Stimulated activated CD4-positive, alpha-beta T cell treated with anti-CD3 and anti-CD28 coated beads, Interleukin-2, amount 100 ng/mL, for 24 hours (primary cell): ENCODE measurements around the gene TMEM43.
A peak's percentile ranks its signal among the peaks of the same experiment; 100 is the strongest.
"Not testable (repeated sequence)": the region's sequence is repeated elsewhere in the genome, so short reads cannot be mapped to it uniquely, and the experiment has no call there.

Source experiments
- DNase-seq, 2 donors: peaks; one replicate each; pipeline ENCODE4 v3.0.0-alpha.2; 2020

TMEM43 gene, protein sequence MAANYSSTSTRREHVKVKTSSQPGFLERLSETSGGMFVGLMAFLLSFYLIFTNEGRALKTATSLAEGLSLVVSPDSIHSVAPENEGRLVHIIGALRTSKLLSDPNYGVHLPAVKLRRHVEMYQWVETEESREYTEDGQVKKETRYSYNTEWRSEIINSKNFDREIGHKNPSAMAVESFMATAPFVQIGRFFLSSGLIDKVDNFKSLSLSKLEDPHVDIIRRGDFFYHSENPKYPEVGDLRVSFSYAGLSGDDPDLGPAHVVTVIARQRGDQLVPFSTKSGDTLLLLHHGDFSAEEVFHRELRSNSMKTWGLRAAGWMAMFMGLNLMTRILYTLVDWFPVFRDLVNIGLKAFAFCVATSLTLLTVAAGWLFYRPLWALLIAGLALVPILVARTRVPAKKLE

GRCh38 chr3:14124615-14125192 is at the start of gene TMEM43, which contains the start of gene CHCHD4:
Gene TMEM43, plus strand, starts transcription at chr3:14125052. Its CDS starts 142 bp downstream, at chr3:14125194.
Gene CHCHD4, minus strand, starts transcription at chr3:14124870. Its CDS starts 194 bp downstream, at chr3:14124676.
- peak; percentile 96 to 98 for DNase-seq

GRCh38 chr3:14075233-14075632 is 49.6 kb upstream of the TMEM43 start:
- DNase-seq: not testable (repeated sequence)

DNA sequence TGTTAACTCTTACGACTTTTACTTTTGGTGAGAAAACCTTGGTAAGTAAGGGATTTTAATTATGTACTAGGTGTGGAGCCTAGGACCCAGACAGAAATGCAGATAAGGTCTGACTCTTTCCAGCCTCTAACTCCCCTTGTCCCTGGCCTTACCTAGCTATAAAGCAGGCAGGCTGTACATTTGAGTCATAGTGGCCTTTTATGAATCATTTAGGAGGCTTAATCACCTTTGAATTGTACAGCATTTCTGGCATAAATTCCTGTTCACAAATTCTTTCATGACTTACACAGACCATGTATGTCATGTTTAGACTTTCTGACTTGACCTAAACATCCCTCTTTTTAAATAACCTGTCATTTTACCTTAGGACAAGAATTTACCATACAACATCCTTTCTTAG is 47.5 kb upstream of the TMEM43 start:
- DNase-seq: no peak

- peak; percentile 19 to 30 for DNase-seq
Observed at GRCh38 chr3:14082108-14082657, 42.7 kb upstream of the TMEM43 start.

- DNase-seq: not testable (repeated sequence)
Observed at GRCh38 chr3:14087461-14087860, 37.4 kb upstream of the TMEM43 start.

DNA sequence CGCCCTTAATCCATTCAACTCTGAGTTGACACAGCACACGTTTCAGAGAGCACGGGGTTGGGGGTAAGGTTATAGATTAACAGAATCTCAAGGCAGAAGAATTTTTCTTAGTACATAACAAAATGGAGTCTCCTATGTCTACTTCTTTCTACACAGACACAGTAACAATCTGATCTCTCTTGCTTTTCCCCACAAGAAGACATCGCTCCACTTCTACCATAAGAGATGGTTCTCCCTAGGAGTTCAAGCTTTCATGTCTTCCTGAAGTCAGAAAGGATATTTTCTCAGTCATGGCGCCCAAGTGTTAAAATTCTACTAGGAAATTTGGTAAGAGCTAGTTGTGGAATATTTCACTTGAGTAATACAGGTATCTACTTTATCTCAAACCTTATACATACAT is 32.9 kb upstream of the TMEM43 start:
- DNase-seq: not testable (repeated sequence)

- DNase-seq: no peak
Observed at GRCh38 chr3:14092464-14092863, 32.4 kb upstream of the TMEM43 start.

- DNase-seq: no peak
Observed at GRCh38 chr3:14093831-14094230, 31.0 kb upstream of the TMEM43 start.

- DNase-seq: no peak
Observed at GRCh38 chr3:14096742-14097141, 28.1 kb upstream of the TMEM43 start.

DNA sequence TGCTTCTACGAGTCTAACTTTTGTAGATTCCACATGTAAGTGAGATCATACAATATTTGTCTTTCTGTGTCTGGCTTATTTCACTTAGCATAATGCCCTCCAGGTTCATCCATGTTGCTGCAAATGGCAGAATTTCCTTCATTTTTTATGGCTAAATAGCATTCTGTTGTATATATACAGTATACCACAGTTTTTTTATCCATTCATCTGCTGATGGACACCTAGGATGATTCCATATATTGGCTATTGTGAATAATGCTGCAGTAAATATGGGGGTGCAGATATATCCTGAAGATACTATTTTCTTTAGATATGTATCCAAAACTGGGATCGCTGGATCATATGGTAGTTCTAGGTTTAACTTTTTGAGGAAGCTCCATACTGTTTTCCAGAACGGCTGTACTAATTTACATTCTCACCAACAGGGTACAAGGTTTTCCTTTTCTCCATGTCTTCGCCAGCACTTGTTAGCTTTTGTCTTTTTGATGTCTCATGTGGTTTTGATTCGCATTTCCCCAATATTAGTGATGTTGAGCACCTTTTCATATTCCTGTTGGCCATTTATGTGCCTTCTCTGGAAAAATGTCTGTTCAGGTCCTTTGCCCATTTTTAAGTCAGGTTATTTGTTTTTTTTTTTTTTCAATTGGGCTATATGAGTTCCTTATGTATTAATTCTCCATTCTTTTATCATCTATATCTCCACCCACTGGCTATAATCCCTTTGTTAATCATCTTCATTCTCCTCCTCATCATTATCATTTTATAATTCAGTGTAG is 27.0 kb upstream of the TMEM43 start:
- no peak for DNase-seq

DNA sequence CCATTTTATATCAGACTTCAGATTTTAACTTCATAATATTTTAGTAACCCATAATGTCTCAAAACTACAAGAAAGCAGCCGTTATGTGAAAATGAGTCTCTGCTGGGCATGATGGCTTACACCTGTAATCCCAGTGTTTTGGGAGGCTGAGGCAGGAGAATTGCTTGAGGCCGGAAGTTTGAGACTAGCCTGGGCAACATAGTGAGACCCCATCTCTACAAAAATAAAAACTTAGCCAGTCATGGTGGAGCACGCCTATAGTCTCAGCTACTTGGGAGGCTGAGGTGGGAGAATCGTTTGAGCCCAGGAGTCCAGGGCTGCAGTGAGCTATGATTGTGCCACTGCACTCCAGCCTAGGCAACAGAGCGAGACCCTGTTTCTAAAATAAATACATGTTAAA is 15.0 kb upstream of the TMEM43 start:
- not testable (repeated sequence) for DNase-seq

- DNase-seq: no peak
Observed at GRCh38 chr3:14110699-14111098, 14.2 kb upstream of the TMEM43 start.

- no peak for DNase-seq
Observed at GRCh38 chr3:14113965-14114635, 10.8 kb upstream of the TMEM43 start.

- DNase-seq: no peak
Observed at GRCh38 chr3:14117468-14118399, 7.1 kb upstream of the TMEM43 start.

DNA sequence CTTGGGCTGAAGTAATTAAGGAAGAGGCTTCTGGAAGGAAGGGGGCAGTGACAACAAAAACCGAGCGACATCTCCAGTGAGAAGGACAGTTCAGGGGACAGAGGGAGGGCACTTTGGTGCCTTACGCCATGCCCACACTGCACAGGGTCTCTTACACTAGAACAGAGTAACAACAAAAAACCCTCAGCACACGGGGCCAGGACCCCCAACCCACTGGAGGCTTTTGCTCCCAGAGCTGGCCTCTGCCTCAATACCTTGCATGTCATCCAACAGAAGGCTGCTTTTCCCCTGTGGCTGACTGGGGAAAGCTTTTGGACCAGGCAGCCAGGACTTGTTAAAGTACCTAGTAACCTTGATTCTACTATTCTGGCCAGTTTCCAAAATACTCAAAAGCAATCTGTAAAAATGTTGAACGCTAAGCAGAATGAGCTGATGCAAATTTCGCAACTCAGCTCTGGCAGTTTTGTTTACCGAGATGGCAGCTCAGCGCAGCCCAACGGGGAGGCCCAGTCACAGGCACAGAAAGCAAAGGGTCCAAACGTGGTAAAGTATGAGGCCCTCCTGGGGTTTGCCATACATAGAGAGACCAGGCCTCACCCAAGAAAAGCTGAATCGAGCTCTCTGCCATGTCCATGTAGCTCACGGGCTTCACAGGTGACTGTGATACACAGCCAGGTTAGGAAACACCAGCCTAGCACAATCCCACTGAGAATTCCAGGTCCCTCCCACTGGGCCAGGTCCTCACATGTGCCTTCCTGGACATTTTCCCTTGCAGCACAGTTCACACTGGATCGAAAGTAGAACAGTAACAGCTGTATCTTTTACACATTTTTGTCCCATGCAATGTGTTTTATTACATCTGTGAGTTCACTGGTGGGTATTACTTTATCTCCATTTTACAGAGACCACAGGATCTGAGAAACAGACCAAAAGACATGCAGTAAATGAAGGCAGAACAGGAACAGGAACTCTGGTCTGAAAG is 6.2 kb upstream of the TMEM43 start:
- DNase-seq: no peak

DNA sequence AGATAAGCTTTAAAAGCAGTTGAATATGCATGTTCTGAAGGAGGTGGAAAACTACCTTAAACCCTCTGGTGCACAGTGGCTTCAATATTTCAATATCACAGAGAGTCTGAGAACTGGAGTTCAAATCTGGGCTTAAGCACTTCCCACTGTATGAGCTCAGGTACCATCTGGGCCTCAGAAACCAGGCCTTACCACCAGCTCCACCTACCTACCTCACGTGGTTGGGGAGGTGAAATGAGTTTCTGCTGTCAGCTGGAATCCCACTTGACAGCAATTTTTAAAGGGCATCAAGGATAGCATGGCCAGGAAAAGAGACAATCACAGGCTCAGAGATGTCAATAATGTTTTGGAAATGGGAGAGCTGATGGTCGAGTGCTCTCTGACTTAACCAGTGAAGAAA is 5.2 kb upstream of the TMEM43 start:
- no peak for DNase-seq

- DNase-seq: no peak
Observed at GRCh38 chr3:14120111-14120920, 4.5 kb upstream of the TMEM43 start.

GRCh38 chr3:14120921-14121448 is 3.9 kb upstream of the TMEM43 start:
- not testable (repeated sequence) for DNase-seq

- DNase-seq: no peak
Observed at GRCh38 chr3:14121859-14122258, 3.0 kb upstream of the TMEM43 start.
